Liver (tissue), 3 donors: ENCODE results near the gene INTS6L.

ENCODE experiments used
- RAD21 ChIP-seq, 2 donors: IDR thresholded peaks; 2 replicates each; pipeline ENCODE4 v1.6.1; 2016; ENCODE audit warnings: antibody characterized with exemption in 2 of 2, mild to moderate bottlenecking in 2 of 2
- TAF1 ChIP-seq: conservative IDR thresholded peaks from 2 replicates; pipeline ENCODE4 v1.6.1; 2016; ENCODE audit warnings: antibody characterized with exemption, mild to moderate bottlenecking
- TF ChIP-seq, protein P1 (sequence below): fragments of 150-350 bp; IDR thresholded peaks from 2 replicates; pipeline ENCODE4 v1.5.1; 2017; ENCODE audit warnings: improper control_type of control experiment, low read depth, low read length; ENCODE audit not compliant: missing input control
- TF ChIP-seq, protein P2 (sequence below): IDR thresholded peaks from 2 replicates; pipeline ENCODE4 v1.6.1; 2016; ENCODE audit warnings: antibody characterized with exemption, mild to moderate bottlenecking
- TF ChIP-seq, protein P3 (sequence below): IDR thresholded peaks from 2 replicates; pipeline ENCODE4 v1.6.1; 2016; ENCODE audit warnings: antibody characterized with exemption
- donor health status: healthy.
- donor health status: healthy.

DNA sequence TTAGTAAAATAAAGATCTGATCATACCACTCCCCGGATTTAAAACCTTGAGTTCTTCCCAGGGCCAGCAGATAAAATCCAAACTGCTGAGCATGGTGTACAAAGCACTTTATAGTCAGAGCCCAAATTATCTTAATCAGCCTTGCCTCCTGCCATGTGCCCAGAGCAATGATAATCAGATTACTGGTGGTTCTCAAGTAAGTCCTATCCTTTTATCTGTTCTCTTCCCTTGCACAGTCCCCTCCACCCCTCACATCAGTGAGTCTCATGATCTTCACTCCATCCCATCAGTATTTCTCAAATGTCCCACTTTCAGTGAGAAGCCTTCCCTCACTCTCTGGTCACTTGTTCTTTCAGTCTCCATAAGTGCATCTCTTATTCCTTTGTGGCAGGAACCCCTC is 22.7 kb downstream of the INTS6L start:
- TF ChIP-seq, protein P1, sequence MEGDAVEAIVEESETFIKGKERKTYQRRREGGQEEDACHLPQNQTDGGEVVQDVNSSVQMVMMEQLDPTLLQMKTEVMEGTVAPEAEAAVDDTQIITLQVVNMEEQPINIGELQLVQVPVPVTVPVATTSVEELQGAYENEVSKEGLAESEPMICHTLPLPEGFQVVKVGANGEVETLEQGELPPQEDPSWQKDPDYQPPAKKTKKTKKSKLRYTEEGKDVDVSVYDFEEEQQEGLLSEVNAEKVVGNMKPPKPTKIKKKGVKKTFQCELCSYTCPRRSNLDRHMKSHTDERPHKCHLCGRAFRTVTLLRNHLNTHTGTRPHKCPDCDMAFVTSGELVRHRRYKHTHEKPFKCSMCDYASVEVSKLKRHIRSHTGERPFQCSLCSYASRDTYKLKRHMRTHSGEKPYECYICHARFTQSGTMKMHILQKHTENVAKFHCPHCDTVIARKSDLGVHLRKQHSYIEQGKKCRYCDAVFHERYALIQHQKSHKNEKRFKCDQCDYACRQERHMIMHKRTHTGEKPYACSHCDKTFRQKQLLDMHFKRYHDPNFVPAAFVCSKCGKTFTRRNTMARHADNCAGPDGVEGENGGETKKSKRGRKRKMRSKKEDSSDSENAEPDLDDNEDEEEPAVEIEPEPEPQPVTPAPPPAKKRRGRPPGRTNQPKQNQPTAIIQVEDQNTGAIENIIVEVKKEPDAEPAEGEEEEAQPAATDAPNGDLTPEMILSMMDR = no peak
- no peak for TF ChIP-seq TAF1
- no peak for TF ChIP-seq RAD21 (IDR thresholded peaks at IDR 0.05)
- TF ChIP-seq, protein P2, sequence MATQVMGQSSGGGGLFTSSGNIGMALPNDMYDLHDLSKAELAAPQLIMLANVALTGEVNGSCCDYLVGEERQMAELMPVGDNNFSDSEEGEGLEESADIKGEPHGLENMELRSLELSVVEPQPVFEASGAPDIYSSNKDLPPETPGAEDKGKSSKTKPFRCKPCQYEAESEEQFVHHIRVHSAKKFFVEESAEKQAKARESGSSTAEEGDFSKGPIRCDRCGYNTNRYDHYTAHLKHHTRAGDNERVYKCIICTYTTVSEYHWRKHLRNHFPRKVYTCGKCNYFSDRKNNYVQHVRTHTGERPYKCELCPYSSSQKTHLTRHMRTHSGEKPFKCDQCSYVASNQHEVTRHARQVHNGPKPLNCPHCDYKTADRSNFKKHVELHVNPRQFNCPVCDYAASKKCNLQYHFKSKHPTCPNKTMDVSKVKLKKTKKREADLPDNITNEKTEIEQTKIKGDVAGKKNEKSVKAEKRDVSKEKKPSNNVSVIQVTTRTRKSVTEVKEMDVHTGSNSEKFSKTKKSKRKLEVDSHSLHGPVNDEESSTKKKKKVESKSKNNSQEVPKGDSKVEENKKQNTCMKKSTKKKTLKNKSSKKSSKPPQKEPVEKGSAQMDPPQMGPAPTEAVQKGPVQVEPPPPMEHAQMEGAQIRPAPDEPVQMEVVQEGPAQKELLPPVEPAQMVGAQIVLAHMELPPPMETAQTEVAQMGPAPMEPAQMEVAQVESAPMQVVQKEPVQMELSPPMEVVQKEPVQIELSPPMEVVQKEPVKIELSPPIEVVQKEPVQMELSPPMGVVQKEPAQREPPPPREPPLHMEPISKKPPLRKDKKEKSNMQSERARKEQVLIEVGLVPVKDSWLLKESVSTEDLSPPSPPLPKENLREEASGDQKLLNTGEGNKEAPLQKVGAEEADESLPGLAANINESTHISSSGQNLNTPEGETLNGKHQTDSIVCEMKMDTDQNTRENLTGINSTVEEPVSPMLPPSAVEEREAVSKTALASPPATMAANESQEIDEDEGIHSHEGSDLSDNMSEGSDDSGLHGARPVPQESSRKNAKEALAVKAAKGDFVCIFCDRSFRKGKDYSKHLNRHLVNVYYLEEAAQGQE = no peak
- TF ChIP-seq, protein P3, sequence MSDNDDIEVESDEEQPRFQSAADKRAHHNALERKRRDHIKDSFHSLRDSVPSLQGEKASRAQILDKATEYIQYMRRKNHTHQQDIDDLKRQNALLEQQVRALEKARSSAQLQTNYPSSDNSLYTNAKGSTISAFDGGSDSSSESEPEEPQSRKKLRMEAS = no peak
